Measurements from ENCODE around the gene DPAGT1. TPM values are rescaled to one million over a fixed set of nuclear protein-coding genes. Genes with fewer than 3 reads are reported as not detected.

The DPAGT1 gene
- total and polyA plus RNA-seq, 2 donors (not counting 3 experiments of a cell fraction or from before 2014, with no cell fraction given), result 62.0 to 203 TPM

DNA sequence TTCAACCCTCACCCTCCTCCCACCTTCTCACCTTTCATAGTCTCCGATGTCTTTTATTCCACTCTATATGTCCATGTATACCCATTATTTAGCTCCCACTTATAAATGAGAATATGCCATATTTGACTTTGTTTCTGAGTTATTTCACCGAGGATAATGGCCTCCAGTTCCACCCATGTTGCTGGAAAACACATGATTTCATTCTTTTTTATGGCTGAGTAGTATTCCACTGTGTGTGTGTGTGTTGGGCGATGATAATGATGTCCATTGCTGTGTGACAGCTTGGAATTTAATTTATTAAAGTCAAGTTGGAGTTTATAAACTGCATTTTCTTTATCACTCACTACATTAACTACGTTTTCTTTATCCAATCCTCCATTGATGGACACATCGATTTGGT is 16.6 kb upstream of the DPAGT1 start:
- Histone ChIP-seq H3K4me1 (ENCODE audit: control insufficient read depth, extremely low read depth, insufficient read depth, low read length) (peaks cover 16% of the 10 kb centered on the region), H2AFZ (ENCODE audit: low read depth, low read length) (no peak overlapping the region), H3K79me2 (ENCODE audit: control insufficient read depth, insufficient read depth, low read length) (peaks cover 13% of the 10 kb centered on the region), H3K27ac (ENCODE audit: insufficient read depth, low read depth, low read length) (no peak overlapping the region), H3K9ac (replicated peaks; ENCODE audit: extremely low read depth, insufficient read depth, low read length) (no peak overlapping the region), H3K27me3 (ENCODE audit: control insufficient read depth in 2 of 2, insufficient read depth in 2 of 2, low read length in 2 of 2) (no peaks in the 10 kb centered on the region), H3K4me3 (replicated peaks in 1 of 3; ENCODE audit: insufficient read depth in 1 of 3, low read depth in 1 of 3, low read length in 3 of 3) (no peak overlapping the region), H3K36me3 (ENCODE audit: control insufficient read depth in 2 of 2, extremely low read depth in 1 of 2, insufficient read depth in 2 of 2, low read length in 2 of 2) (peaks cover 5 to 11% of the 10 kb centered on the region in 2 experiments), H3K9me3 (replicated peaks; ENCODE audit: control insufficient read depth, insufficient read depth, low read length) (no peaks in the 10 kb centered on the region), H3K4me2 (ENCODE audit: insufficient read depth, low read length) (no peak overlapping the region), H3K9me1 (replicated peaks; ENCODE audit: control insufficient read depth, extremely low read depth, insufficient read depth, low read length) (no peaks in the 10 kb centered on the region), H4K20me1 (replicated peaks; ENCODE audit: control insufficient read depth, extremely low read depth, insufficient read depth, low read length) (no peaks in the 10 kb centered on the region)
- DNase-seq (ENCODE audit: low read depth, low spot score), result no peak
- dilution Hi-C loops (cut with MboI; ENCODE audit: extremely low pct_ligation_motif_present, low sequenced_read_pairs) (no loop called here), intact Hi-C loops (cut with micrococcal nuclease) (no loop called here)
- BruUV-seq (replicated peaks), result no TSS peak
- ChIA-PET CTCF (interaction anchor here (0.8 to 2.2 kb wide), 4 partner anchors 11 to 16 kb away, joined by 3 to 9 read pairs (median 4); partner anchors contain the start of genes C2CD2L and DPAGT1), POLR2A (no interaction called here)
- TF ChIP-seq, protein P1, sequence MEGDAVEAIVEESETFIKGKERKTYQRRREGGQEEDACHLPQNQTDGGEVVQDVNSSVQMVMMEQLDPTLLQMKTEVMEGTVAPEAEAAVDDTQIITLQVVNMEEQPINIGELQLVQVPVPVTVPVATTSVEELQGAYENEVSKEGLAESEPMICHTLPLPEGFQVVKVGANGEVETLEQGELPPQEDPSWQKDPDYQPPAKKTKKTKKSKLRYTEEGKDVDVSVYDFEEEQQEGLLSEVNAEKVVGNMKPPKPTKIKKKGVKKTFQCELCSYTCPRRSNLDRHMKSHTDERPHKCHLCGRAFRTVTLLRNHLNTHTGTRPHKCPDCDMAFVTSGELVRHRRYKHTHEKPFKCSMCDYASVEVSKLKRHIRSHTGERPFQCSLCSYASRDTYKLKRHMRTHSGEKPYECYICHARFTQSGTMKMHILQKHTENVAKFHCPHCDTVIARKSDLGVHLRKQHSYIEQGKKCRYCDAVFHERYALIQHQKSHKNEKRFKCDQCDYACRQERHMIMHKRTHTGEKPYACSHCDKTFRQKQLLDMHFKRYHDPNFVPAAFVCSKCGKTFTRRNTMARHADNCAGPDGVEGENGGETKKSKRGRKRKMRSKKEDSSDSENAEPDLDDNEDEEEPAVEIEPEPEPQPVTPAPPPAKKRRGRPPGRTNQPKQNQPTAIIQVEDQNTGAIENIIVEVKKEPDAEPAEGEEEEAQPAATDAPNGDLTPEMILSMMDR (IDR thresholded peaks at IDR 0.05; ENCODE audit: extremely low read depth in 1 of 2, insufficient read depth in 1 of 2, low read depth in 1 of 2, low read length in 2 of 2), result no peak
- no peak for TF ChIP-seq POLR2A (IDR thresholded peaks at IDR 0.05; ENCODE audit: low read depth, low read length)
- TF ChIP-seq, protein P2, sequence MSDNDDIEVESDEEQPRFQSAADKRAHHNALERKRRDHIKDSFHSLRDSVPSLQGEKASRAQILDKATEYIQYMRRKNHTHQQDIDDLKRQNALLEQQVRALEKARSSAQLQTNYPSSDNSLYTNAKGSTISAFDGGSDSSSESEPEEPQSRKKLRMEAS (IDR thresholded peaks at IDR 0.05; ENCODE audit: insufficient read depth, insufficient read length), result no peak
- TF ChIP-seq MYC (IDR thresholded peaks at IDR 0.05; ENCODE audit: low read depth, low read length), result no peak
- TF ChIP-seq GATA2 (IDR thresholded peaks at IDR 0.05; ENCODE audit: insufficient read depth, insufficient read length, low read depth, low read length), result no peak
- TF ChIP-seq POLR2AphosphoS5 (IDR thresholded peaks at IDR 0.05; ENCODE audit: insufficient read depth, low read depth, low read length), result no peak
- no peak for TF ChIP-seq JUN (IDR thresholded peaks at IDR 0.05; ENCODE audit: borderline replicate concordance, insufficient read depth, insufficient read length, low read depth)
- TF ChIP-seq FOS (IDR thresholded peaks at IDR 0.05; ENCODE audit: borderline replicate concordance, insufficient read depth, low read length), result no peak
- no peak for TF ChIP-seq EZH2 (IDR thresholded peaks at IDR 0.05; ENCODE audit: borderline replicate concordance, low read depth, low read length, severe bottlenecking)
- FAIRE-seq, result peak; percentile 28
